OCI-LY3 (cell line): ENCODE measurements around the gene ADPGK.

Experiments used
- CTCF ChIP-seq: fragments of 200-600, 300-600 bp; sonication (generic); IDR thresholded peaks from 2 replicates; pipeline ENCODE4 v1.5.1; 2014; ENCODE audit warnings: antibody characterized with exemption, low read length, low read depth
- EZH2phosphoT487 ChIP-seq: fragments of 200-600 bp; shearing (Covaris generic); IDR thresholded peaks from 2 replicates; pipeline ENCODE4 v1.6.1; 2018; ENCODE audit warnings: antibody characterized with exemption, mixed run types, low read depth

- TF ChIP-seq CTCF (no peak), EZH2phosphoT487 (no peak)
These were observed 12.6 kb upstream of the ADPGK start for GRCh38 chr15:72796210-72796514.
